ENCODE results near the gene LHX5.

LHX5 gene

DNA sequence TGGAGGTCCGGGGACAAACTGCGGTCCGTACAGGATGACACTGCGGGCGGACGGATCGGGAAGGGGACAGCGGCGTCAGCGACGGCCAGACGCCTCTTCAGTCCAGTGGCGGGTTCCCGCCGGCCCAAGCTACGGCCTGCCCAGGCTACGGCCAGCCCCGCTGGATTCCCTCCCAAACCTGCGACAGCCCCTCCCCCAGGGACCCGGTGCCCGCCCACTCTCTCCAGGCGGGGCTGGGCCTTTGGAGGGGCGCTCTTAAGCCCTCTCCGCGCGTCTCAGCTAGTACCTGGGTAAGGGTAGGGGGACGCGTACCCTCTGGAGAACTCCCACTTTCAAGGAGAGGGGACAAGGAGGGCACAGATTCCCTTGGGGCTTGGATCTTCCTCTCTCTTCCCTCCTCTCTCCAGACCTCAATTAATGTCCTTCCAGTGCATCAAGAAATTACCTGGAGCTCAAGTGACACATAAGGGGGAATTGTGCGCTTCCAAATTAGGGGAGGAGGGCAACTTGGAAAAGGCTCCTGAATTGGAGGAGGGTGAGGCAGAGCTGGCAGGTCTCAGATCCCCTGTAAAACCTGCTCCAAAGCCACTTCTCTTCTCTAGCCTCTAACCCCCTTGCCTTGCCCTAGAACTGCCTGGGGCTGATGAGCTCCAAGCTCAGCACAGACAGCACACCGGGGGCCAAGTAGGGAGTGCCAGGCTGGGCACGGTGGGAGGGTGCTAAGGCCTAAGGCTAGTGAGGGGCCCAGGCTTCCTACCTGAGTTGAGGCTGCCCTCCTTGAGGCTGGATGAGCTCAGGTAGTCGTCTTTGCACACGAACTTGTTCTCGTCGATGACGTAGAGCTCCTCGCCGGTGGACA lies 3.1 kb downstream of the LHX5 start:
- no peak overlapping the region for H3K27ac Mint-ChIP-seq
- H3K9me3 Mint-ChIP-seq = no peaks in the 10 kb centered on the region
- peaks cover 17% of the 10 kb centered on the region for H3K4me1 Mint-ChIP-seq
- TF ChIP-seq, protein P1, sequence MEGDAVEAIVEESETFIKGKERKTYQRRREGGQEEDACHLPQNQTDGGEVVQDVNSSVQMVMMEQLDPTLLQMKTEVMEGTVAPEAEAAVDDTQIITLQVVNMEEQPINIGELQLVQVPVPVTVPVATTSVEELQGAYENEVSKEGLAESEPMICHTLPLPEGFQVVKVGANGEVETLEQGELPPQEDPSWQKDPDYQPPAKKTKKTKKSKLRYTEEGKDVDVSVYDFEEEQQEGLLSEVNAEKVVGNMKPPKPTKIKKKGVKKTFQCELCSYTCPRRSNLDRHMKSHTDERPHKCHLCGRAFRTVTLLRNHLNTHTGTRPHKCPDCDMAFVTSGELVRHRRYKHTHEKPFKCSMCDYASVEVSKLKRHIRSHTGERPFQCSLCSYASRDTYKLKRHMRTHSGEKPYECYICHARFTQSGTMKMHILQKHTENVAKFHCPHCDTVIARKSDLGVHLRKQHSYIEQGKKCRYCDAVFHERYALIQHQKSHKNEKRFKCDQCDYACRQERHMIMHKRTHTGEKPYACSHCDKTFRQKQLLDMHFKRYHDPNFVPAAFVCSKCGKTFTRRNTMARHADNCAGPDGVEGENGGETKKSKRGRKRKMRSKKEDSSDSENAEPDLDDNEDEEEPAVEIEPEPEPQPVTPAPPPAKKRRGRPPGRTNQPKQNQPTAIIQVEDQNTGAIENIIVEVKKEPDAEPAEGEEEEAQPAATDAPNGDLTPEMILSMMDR (IDR thresholded peaks at IDR 0.05; ENCODE audit: unreplicated experiment in 3 of 3) = no peak
- peak overlapping the region; percentile 2 to 48 (median 35) for H3K4me3 Mint-ChIP-seq
- peaks cover 100% of the 10 kb centered on the region for H3K27me3 Mint-ChIP-seq (ENCODE audit: low read depth)
- H3K36me3 Mint-ChIP-seq (ENCODE audit: low read depth) = no peaks in the 10 kb centered on the region

DNA sequence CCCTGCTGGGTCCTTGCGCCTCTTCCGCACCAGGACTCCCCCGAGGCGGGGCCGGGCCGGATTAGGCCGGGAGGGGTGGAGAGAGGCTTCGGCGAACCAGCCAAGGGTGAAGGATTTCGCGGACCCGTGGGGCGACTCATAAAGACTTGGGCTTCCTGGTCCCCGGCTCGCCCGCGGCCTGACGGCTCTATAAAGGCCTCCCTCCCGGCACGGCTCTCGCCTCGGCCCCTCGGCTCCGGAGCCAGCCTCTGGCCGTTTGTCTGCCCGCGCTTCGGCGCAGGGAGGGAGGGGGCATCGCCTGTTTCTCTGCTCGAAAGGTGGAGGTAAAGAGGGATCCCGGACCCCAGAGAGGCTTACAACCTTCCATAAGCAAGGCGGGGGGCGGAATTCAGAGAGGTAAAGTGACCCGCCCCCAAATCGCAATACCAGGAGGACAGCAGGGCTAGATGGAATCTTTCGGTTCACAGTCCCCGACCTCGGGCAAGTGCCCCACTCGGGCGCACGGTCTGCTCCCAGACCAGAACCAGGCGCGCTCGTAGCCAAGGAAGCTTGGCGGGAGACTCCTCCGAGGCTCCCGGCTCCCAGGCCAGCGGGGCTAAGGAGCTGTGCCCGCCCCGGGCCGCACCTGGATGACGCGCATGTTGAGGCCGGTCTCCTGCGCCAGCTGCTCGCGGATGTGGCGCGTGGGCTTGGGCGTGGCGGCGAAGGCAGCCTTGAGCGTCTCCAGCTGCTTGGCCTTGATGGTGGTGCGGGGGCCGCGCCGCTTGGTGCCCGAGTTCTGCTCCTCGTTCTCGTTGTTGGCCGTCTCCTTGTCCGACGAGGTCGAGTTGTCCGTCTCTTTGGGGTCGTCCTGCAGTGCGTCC lies 3.9 kb downstream of the LHX5 start:
- no peaks in the 10 kb centered on the region for H3K36me3 Mint-ChIP-seq (ENCODE audit: low read depth)
- H3K27me3 Mint-ChIP-seq (ENCODE audit: low read depth) = peaks cover 99% of the 10 kb centered on the region
- H3K9me3 Mint-ChIP-seq = no peaks in the 10 kb centered on the region
- no peak overlapping the region for H3K27ac Mint-ChIP-seq
- peaks cover 18% of the 10 kb centered on the region for H3K4me1 Mint-ChIP-seq
- TF ChIP-seq, protein P1 (IDR thresholded peaks at IDR 0.05; ENCODE audit: unreplicated experiment in 3 of 3) = no peak
- peak overlapping the region in 2 of 3 experiments; percentile 65 for H3K4me3 Mint-ChIP-seq

DNA sequence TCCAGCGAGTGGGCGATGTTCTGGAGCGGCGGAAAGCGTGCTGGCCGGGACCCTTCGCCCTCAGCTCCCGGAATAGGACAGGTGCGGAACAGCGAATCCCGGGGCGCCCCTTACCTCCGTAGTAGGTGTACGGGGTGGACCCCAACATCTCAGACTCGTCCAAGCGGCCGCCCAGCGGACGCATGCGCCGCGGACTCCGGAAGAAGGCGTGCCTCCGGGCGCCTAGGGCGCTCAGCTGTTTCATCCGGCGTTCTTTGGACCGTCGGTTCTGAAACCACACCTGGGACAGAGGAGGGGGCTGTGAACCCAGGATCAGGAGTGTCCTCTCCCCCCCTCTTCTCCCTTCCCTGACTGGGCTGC lies 4.5 kb downstream of the LHX5 start:
- TF ChIP-seq, protein P1 (IDR thresholded peaks at IDR 0.05; ENCODE audit: unreplicated experiment in 3 of 3) = no peak

DNA sequence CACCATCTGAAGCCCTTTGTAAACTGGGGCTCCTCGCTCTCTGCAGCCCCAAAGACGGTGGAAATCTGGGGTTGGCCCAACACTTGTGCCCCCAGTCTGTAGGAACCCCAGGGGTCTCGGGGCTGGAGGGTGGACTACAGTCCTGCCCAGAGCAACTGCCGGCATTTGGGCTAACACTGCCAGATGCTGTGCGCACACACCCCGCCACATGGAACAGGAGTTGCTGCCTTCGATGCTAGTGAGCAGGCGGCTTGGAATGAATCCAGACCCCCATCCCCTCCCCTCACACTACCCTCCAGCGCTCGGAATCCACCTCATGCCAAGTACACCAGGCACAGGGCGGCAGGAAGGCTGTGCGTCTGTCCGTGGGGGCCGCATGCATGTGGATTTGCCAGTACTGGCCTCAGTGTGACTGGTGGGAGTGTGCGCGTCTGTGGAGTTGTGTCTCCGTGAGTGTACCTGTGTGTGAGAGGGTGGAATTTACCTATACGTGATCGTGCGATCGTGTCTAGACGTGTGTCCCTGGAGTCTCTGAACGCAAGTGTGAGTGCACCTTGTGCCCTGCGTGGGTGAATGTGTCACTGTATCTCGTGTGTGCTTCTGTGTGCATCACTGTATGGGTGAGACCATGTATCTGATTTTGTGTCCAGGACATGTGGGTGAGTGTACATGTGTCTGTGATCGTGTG lies 5.1 kb downstream of the LHX5 start:
- Mint-ChIP-seq H3K36me3 (ENCODE audit: low read depth) (peaks cover 1% of the 10 kb centered on the region), H3K4me3 (peak overlapping the region; percentile 56 to 77 (median 67)), H3K27ac (no peak overlapping the region), H3K4me1 (peaks cover 22% of the 10 kb centered on the region), H3K9me3 (no peaks in the 10 kb centered on the region), H3K27me3 (ENCODE audit: low read depth) (peaks cover 99% of the 10 kb centered on the region)
- TF ChIP-seq, protein P1 (IDR thresholded peaks at IDR 0.05; ENCODE audit: unreplicated experiment in 3 of 3) = no peak

More for the DNA sequence above, 4.5 kb downstream of the LHX5 start:
- no peaks in the 10 kb centered on the region for H3K36me3 Mint-ChIP-seq (ENCODE audit: low read depth)
- no peaks in the 10 kb centered on the region for H3K9me3 Mint-ChIP-seq
- H3K27ac Mint-ChIP-seq = no peak overlapping the region
- peaks cover 22% of the 10 kb centered on the region for H3K4me1 Mint-ChIP-seq
- H3K4me3 Mint-ChIP-seq = peak overlapping the region; percentile 56 to 77 (median 67)
- peaks cover 99% of the 10 kb centered on the region for H3K27me3 Mint-ChIP-seq (ENCODE audit: low read depth)

DNA sequence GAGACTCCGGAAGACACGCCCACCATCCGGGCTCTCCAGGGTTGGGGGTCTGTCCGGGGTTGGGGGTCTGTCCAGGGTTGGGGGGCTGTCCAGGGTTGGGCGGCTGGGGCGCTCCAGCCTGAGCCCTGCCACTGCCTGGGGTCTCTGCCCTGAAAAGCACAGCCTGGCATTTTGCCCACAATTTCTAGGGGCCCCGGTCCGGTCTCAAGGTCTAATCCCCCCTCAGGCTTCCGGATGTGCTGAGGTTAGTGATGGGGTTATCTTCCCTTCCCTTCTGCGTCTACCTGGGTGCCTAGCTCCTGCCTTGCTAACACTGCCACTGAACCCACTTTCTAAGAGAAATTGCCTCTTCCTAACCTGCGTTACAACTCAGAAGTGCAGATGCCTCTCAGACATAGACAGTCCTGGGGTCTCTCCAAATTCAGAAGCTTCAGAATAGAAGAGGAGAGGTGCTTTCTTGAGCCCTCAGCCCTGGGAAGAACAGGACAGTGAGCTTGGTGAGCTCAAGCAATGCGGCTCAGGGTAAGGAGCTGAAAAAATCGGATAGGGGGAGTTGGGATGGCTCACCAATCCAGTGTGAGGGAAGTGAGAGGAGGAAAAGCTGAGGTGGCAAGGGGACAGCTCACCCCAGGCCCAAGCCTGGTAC lies 5.7 kb downstream of the LHX5 start:
- Mint-ChIP-seq H3K4me1 (peaks cover 22% of the 10 kb centered on the region), H3K27ac (no peak overlapping the region), H3K36me3 (ENCODE audit: low read depth) (peaks cover 3% of the 10 kb centered on the region), H3K27me3 (ENCODE audit: low read depth) (peaks cover 99% of the 10 kb centered on the region), H3K4me3 (peak overlapping the region; percentile 4 to 51 (median 41)), H3K9me3 (no peaks in the 10 kb centered on the region)
- TF ChIP-seq, protein P1 (IDR thresholded peaks at IDR 0.05; ENCODE audit: unreplicated experiment in 3 of 3) = no peak

All from nephron (organoid).